Calu3 (cell line): Measurements from ENCODE around the gene PCIF1. TPM values are rescaled to one million over a fixed set of nuclear protein-coding genes. Genes with fewer than 3 reads are reported as not detected.

ENCODE experiments used
- BruUV-seq: library from RNA; stranded (reverse); fragments of 400-500 nt; replicated peaks from 2 replicates; lab custom pipeline; 2021; lab: Mats Ljungman, UMichigan
- CTCF ChIA-PET: fragments of 300-600 bp; sonication (Branson Sonifier 250); formaldehyde crosslinking; loops from one replicate; lab custom pipeline; 2022; ENCODE audit warnings: antibody characterized with exemption; lab: Charles Lee
- DNase-seq: peaks from one replicate; pipeline ENCODE4 v3.0.0; 2022
- H3K27ac Mint-ChIP-seq: one replicate; pipeline ENCODE4 v1.8.0; 2022; ENCODE audit warnings: mixed read lengths; ENCODE audit not compliant: unreplicated experiment
- H3K27me3 Mint-ChIP-seq: one replicate; pipeline ENCODE4 v1.8.0; 2022; ENCODE audit warnings: mixed read lengths; ENCODE audit not compliant: unreplicated experiment
- H3K36me3 Mint-ChIP-seq: one replicate; pipeline ENCODE4 v1.8.0; 2022; ENCODE audit warnings: mild to moderate bottlenecking, moderate library complexity, mixed read lengths; ENCODE audit not compliant: insufficient read depth, unreplicated experiment
- H3K4me1 Mint-ChIP-seq: one replicate; pipeline ENCODE4 v1.8.0; 2022; ENCODE audit warnings: mild to moderate bottlenecking, low read depth, mixed read lengths; ENCODE audit not compliant: unreplicated experiment
- H3K4me3 Mint-ChIP-seq: one replicate; pipeline ENCODE4 v1.8.0; 2022; ENCODE audit warnings: mild to moderate bottlenecking, low read depth, moderate library complexity, mixed read lengths; ENCODE audit not compliant: unreplicated experiment
- H3K9me3 Mint-ChIP-seq: one replicate; pipeline ENCODE4 v1.8.0; 2022; ENCODE audit warnings: low read depth, mixed read lengths; ENCODE audit not compliant: unreplicated experiment
- CTCF ChIP-seq: fragments of 200-600 bp; IDR thresholded peaks from one replicate; pipeline ENCODE4 v1.8.0; 2022; ENCODE audit warnings: antibody characterized with exemption; ENCODE audit not compliant: unreplicated experiment
- intact Hi-C: fragments of 100-400 bp; cut with micrococcal nuclease; formaldehyde crosslinking; loops from one replicate; pipeline ENCODE4 v1.10.0; 2022; ENCODE audit not compliant: unreplicated experiment
- total RNA-seq: library from RNA; stranded (reverse); gene quantifications from 2 replicates; pipeline ENCODE4 v1.2.3, GENCODE V29; 2022

Gene PCIF1
- total RNA-seq, 1 experiment from 2014 or later = 39.8 TPM

GRCh38 chr20:45976086-45976485 lies 41.6 kb downstream of the PCIF1 start:
- BruUV-seq = no TSS peak
- no peak for DNase-seq
- H3K27ac Mint-ChIP-seq = no peak overlapping the region
- CTCF ChIA-PET = interaction anchor here (1.0 kb wide), 1 partner anchor 12 kb away, joined by 7 read pairs; no protein-coding TSS in a partner anchor
- H3K4me3 Mint-ChIP-seq = no peak overlapping the region
- intact Hi-C loops = no loop called here
- peaks cover 9% of the 10 kb centered on the region for H3K4me1 Mint-ChIP-seq
- no peak for TF ChIP-seq CTCF
- peaks cover 35% of the 10 kb centered on the region for H3K27me3 Mint-ChIP-seq
- H3K9me3 Mint-ChIP-seq = no peaks in the 10 kb centered on the region
- H3K36me3 Mint-ChIP-seq = peaks cover 17% of the 10 kb centered on the region

GRCh38 chr20:45981261-45981660 lies 46.8 kb downstream of the PCIF1 start:
- no TSS peak for BruUV-seq
- no peak for DNase-seq

GRCh38 chr20:45983279-45983743 lies 48.8 kb downstream of the PCIF1 start:
- Mint-ChIP-seq H3K4me1 (peaks cover 10% of the 10 kb centered on the region), H3K36me3 (peaks cover 4% of the 10 kb centered on the region), H3K9me3 (no peaks in the 10 kb centered on the region), H3K4me3 (no peak overlapping the region), H3K27me3 (peaks cover 35% of the 10 kb centered on the region), H3K27ac (no peak overlapping the region)
- CTCF ChIA-PET = interaction anchor here (1.0 to 1.7 kb wide), 2 partner anchors 10 to 13 kb away, joined by 4 read pairs; no protein-coding TSS in a partner anchor
- no peak for DNase-seq
- BruUV-seq = no TSS peak
- TF ChIP-seq CTCF = no peak
- intact Hi-C loops = no loop called here

More at GRCh38 chr20:45981261-45981660, 46.8 kb downstream of the PCIF1 start:
- intact Hi-C loops = no loop called here
- TF ChIP-seq CTCF = no peak
- Mint-ChIP-seq H3K4me3 (no peak overlapping the region), H3K36me3 (no peaks in the 10 kb centered on the region), H3K27me3 (peaks cover 33% of the 10 kb centered on the region), H3K4me1 (peaks cover 10% of the 10 kb centered on the region), H3K27ac (no peak overlapping the region), H3K9me3 (no peaks in the 10 kb centered on the region)
- CTCF ChIA-PET = no interaction called here

- Mint-ChIP-seq H3K27me3 (peaks cover 19% of the 10 kb centered on the region), H3K36me3 (peaks cover 4% of the 10 kb centered on the region), H3K4me3 (no peak overlapping the region), H3K9me3 (no peaks in the 10 kb centered on the region), H3K4me1 (peaks cover 10% of the 10 kb centered on the region), H3K27ac (no peak overlapping the region)
- CTCF ChIA-PET = interaction anchor here (0.6 to 1.1 kb wide), 2 partner anchors 15 to 71 kb away, joined by 3 to 5 read pairs; no protein-coding TSS in a partner anchor
- intact Hi-C loops = loop anchor here (5.0 kb wide), 1 partner anchor 102 kb away; the partner anchor contains the start of gene NCOA5
- BruUV-seq = no TSS peak
- TF ChIP-seq CTCF = no peak
- DNase-seq = no peak
Measured at GRCh38 chr20:45985573-45985972, 51.1 kb downstream of the PCIF1 start.
